Measurements from ENCODE around the gene RCC1. TPM values are rescaled to one million over a fixed set of nuclear protein-coding genes. Genes with fewer than 3 reads are reported as not detected.
A peak's percentile ranks its signal among the peaks of the same experiment; 100 is the strongest.

Gene RCC1
- total and polyA plus RNA-seq, 2 donors (not counting 1 experiment from before 2014, with no cell fraction given), result 16.4 to 63.6 TPM

DNA sequence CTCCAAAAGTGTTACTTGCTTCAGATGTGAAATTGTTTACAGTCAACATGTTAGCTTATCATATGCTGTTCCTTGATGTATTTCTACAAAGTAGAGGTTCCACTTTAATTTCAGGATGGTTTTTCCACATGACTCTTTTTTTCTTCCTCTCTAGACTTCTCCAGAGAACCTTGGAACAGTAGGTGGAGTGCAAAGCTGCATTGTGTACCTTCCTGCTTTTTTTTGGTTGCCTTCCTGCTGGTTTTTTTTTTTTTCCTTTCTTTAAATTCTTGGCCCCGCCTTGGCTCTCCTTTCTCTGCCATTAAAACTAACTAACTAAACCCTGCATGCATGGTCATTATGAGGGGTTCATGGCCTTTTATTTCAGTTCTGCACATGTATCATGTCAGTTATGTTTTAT lies 48.2 kb upstream of the RCC1 start:
- H3K27me3 ChIP-seq (ENCODE audit: control insufficient read depth, insufficient read depth, low read length), result no peaks in the 10 kb centered on the region
- H3K9ac ChIP-seq (ENCODE audit: insufficient read depth, low read length), result no peak overlapping the region
- no peaks in the 10 kb centered on the region for H3K79me2 ChIP-seq (ENCODE audit: control insufficient read depth, insufficient read depth, low read length)
- no peaks in the 10 kb centered on the region for H4K20me1 ChIP-seq (ENCODE audit: control insufficient read depth, extremely low read depth, insufficient read depth, low read length)
- H3K36me3 ChIP-seq (ENCODE audit: control insufficient read depth, insufficient read depth, low read length), result peaks cover 2% of the 10 kb centered on the region
- no peak overlapping the region for H3K4me2 ChIP-seq (ENCODE audit: extremely low read depth, insufficient read depth, low read length)
- H3K9me3 ChIP-seq (ENCODE audit: control insufficient read depth, insufficient read depth, low read depth, low read length), result no peaks in the 10 kb centered on the region
- DNase-seq (ENCODE audit: low read depth in 2 of 2), result no peak
- H2AFZ ChIP-seq (ENCODE audit: low read length), result no peak overlapping the region
- TF ChIP-seq, protein P1, sequence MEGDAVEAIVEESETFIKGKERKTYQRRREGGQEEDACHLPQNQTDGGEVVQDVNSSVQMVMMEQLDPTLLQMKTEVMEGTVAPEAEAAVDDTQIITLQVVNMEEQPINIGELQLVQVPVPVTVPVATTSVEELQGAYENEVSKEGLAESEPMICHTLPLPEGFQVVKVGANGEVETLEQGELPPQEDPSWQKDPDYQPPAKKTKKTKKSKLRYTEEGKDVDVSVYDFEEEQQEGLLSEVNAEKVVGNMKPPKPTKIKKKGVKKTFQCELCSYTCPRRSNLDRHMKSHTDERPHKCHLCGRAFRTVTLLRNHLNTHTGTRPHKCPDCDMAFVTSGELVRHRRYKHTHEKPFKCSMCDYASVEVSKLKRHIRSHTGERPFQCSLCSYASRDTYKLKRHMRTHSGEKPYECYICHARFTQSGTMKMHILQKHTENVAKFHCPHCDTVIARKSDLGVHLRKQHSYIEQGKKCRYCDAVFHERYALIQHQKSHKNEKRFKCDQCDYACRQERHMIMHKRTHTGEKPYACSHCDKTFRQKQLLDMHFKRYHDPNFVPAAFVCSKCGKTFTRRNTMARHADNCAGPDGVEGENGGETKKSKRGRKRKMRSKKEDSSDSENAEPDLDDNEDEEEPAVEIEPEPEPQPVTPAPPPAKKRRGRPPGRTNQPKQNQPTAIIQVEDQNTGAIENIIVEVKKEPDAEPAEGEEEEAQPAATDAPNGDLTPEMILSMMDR (conservative IDR thresholded peaks at IDR 0.05 in 1 of 2, IDR thresholded peaks at IDR 0.05 in 1 of 2; ENCODE audit: low read depth in 1 of 2, low read length in 2 of 2), result no peak
- TF ChIP-seq EZH2 (IDR thresholded peaks at IDR 0.05; ENCODE audit: low read length, missing control alignments), result no peak
- H3K4me1 ChIP-seq (ENCODE audit: control insufficient read depth, extremely low read depth, insufficient read depth, low read length), result peaks cover 4% of the 10 kb centered on the region
- H3K27ac ChIP-seq (ENCODE audit: insufficient read depth, low read length), result no peak overlapping the region
- H3K4me3 ChIP-seq (replicated peaks in 1 of 4; ENCODE audit: control extremely low read depth in 1 of 4, insufficient read depth in 1 of 4, low read depth in 3 of 4, low read length in 4 of 4), result no peak overlapping the region

DNA sequence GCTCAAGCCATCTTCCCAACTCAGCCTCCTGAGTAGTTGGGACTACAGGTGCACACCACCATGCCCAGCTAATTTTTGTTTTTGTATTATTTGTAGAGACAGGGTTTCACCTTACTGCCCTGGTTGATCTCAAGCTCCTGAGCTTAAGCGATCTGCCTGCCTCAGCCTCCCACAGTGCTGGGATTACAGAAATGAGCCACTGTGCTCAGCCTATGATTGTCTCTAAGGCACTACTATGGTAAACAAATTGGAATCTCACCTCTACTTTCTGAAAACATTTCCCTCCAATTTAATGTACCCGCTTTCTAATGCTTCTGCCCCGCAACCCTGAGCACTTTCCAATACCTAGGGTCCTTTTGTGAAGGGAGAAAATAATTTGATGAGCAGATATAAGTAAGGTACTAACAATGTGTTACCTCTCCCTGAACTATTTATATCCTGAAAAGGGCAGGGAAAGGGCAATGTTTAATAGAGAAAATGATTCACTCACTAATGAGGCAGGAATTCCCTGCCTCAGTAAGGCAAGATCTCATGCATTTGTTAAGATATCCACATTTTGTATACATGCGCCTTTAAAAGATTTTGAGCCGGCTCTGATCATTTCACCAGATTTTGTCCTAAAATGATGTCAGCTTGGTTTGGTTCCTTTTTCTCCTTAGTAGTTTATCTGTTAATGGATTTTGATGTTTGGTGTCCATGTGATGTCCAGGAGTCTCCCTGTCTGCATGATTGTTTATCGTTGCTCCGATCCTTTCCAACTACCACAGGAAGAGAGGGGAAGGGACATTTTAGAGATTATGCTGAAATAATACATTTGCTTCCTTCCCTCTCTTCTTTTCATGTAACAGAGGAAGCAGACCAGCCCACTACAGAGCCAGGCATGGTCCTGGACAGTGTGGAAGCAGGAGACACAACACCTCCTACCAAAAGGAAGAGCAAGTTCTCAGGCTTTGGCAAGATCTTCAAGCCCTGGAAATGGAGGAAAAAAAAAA lies 47.3 kb upstream of the RCC1 start:
- Histone ChIP-seq H3K79me2 (ENCODE audit: control insufficient read depth, insufficient read depth, low read length) (no peaks in the 10 kb centered on the region), H3K4me2 (ENCODE audit: extremely low read depth, insufficient read depth, low read length) (no peak overlapping the region), H2AFZ (ENCODE audit: low read length) (no peak overlapping the region), H3K27me3 (ENCODE audit: control insufficient read depth, insufficient read depth, low read length) (no peaks in the 10 kb centered on the region), H3K9ac (ENCODE audit: insufficient read depth, low read length) (no peak overlapping the region), H3K9me3 (ENCODE audit: control insufficient read depth, insufficient read depth, low read depth, low read length) (no peaks in the 10 kb centered on the region), H3K4me1 (ENCODE audit: control insufficient read depth, extremely low read depth, insufficient read depth, low read length) (peaks cover 4% of the 10 kb centered on the region), H4K20me1 (ENCODE audit: control insufficient read depth, extremely low read depth, insufficient read depth, low read length) (no peaks in the 10 kb centered on the region), H3K36me3 (ENCODE audit: control insufficient read depth, insufficient read depth, low read length) (peaks cover 2% of the 10 kb centered on the region), H3K4me3 (replicated peaks in 1 of 4; ENCODE audit: control extremely low read depth in 1 of 4, insufficient read depth in 1 of 4, low read depth in 3 of 4, low read length in 4 of 4) (no peak overlapping the region), H3K27ac (ENCODE audit: insufficient read depth, low read length) (no peak overlapping the region)
- no peak for TF ChIP-seq EZH2 (IDR thresholded peaks at IDR 0.05; ENCODE audit: low read length, missing control alignments)
- TF ChIP-seq, protein P1 (conservative IDR thresholded peaks at IDR 0.05 in 1 of 2, IDR thresholded peaks at IDR 0.05 in 1 of 2; ENCODE audit: low read depth in 1 of 2, low read length in 2 of 2), result no peak
- peak in 1 of 2 donors; percentile 32 for DNase-seq (ENCODE audit: low read depth in 2 of 2)

DNA sequence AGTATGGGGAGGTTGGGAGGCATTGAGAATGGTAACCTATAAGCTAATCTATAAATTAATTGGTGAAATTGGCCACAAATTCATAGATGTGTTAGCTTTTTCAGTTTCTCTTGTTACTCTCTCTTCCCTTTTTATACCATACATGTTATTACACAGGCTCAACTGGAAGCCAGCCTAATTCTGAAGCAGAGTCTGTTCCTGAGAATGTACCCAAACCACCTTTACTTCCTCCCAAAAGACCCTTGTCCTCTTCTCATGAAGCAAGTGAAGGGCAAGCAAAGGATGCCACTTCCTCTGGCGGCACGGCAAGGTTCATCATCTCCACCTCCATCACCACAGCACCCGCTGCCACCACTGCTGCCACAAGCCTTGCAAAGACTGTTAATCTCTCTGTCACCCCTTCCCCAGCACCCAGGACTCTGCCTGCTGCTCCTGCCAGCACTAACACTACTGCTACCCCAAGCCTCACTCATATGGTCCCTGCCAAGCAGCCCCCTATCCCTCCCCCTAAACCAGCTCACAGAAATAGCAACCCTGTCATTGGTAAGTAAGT lies 39.5 kb upstream of the RCC1 start:
- Histone ChIP-seq H3K9ac (ENCODE audit: insufficient read depth, low read length) (no peak overlapping the region), H3K4me3 (replicated peaks in 1 of 4; ENCODE audit: control extremely low read depth in 1 of 4, insufficient read depth in 1 of 4, low read depth in 3 of 4, low read length in 4 of 4) (no peak overlapping the region), H3K79me2 (ENCODE audit: control insufficient read depth, insufficient read depth, low read length) (no peaks in the 10 kb centered on the region), H3K4me2 (ENCODE audit: extremely low read depth, insufficient read depth, low read length) (no peak overlapping the region), H3K4me1 (ENCODE audit: control insufficient read depth, extremely low read depth, insufficient read depth, low read length) (no peaks in the 10 kb centered on the region), H3K9me3 (ENCODE audit: control insufficient read depth, insufficient read depth, low read depth, low read length) (no peaks in the 10 kb centered on the region), H3K36me3 (ENCODE audit: control insufficient read depth, insufficient read depth, low read length) (no peaks in the 10 kb centered on the region), H3K27me3 (ENCODE audit: control insufficient read depth, insufficient read depth, low read length) (no peaks in the 10 kb centered on the region), H3K27ac (ENCODE audit: insufficient read depth, low read length) (no peak overlapping the region), H2AFZ (ENCODE audit: low read length) (no peak overlapping the region), H4K20me1 (ENCODE audit: control insufficient read depth, extremely low read depth, insufficient read depth, low read length) (no peaks in the 10 kb centered on the region)
- no peak for DNase-seq (ENCODE audit: low read depth in 2 of 2)
- TF ChIP-seq, protein P1 (conservative IDR thresholded peaks at IDR 0.05 in 1 of 2, IDR thresholded peaks at IDR 0.05 in 1 of 2; ENCODE audit: low read depth in 1 of 2, low read length in 2 of 2), result no peak
- no peak for TF ChIP-seq EZH2 (IDR thresholded peaks at IDR 0.05; ENCODE audit: low read length, missing control alignments)

All from fibroblast of lung (primary cell).